Metanephros (tissue), 2 donors: ENCODE results near the gene ADGRB2. TPM values are rescaled to one million over a fixed set of nuclear protein-coding genes. Genes with fewer than 3 reads are reported as not detected.

Experiments used
- small RNA-seq: library from RNA; depleted of rRNA; stranded (forward); fragments of <200 nt; gene quantifications from one replicate; pipeline ENCODE3, GENCODE V24; 2014; ENCODE audit warnings: low replicate concordance
- total RNA-seq: library from RNA; depleted of rRNA; stranded (reverse); fragments of >200 nt; gene quantifications from one replicate; pipeline ENCODE4 v1.2.3, GENCODE V29; 2014

ADGRB2 gene, protein sequence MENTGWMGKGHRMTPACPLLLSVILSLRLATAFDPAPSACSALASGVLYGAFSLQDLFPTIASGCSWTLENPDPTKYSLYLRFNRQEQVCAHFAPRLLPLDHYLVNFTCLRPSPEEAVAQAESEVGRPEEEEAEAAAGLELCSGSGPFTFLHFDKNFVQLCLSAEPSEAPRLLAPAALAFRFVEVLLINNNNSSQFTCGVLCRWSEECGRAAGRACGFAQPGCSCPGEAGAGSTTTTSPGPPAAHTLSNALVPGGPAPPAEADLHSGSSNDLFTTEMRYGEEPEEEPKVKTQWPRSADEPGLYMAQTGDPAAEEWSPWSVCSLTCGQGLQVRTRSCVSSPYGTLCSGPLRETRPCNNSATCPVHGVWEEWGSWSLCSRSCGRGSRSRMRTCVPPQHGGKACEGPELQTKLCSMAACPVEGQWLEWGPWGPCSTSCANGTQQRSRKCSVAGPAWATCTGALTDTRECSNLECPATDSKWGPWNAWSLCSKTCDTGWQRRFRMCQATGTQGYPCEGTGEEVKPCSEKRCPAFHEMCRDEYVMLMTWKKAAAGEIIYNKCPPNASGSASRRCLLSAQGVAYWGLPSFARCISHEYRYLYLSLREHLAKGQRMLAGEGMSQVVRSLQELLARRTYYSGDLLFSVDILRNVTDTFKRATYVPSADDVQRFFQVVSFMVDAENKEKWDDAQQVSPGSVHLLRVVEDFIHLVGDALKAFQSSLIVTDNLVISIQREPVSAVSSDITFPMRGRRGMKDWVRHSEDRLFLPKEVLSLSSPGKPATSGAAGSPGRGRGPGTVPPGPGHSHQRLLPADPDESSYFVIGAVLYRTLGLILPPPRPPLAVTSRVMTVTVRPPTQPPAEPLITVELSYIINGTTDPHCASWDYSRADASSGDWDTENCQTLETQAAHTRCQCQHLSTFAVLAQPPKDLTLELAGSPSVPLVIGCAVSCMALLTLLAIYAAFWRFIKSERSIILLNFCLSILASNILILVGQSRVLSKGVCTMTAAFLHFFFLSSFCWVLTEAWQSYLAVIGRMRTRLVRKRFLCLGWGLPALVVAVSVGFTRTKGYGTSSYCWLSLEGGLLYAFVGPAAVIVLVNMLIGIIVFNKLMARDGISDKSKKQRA (N-terminal part only)
- 18.9 TPM for total RNA-seq

DNA sequence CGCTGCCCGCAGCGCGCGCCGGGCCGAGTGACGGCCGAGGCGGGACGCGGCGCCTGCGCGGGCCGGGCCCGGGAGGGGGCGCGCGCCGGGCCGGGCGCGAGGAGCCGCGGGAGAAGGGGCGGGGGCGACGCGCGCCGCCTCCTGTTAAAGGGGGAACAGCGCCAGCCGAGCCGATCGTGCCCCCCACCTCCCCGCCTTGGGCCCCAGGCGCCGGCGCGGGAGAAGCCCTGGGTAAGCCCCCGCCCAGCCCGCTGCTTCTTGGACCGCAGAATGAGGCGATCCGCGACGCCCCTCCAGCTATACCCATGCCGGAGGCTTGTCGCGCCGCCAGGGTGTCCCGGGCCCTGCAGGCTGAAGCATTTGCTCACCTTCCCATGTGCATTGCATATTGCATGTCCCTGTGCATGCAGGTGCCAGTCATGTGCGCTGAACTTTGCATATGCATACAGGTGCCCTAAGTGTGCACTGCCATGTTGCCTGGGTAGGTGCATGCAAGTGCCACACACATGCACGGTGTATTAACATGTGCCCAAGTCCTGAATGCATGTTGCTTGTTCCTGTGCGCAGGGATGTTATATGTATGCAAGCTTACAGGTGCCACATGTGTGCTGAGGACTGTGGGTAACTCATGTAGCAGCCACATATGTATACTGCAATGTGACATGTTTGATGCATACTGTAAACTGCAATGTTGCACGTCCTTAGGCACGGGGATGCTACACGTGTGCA, at the start of gene ADGRB2:
Gene ADGRB2 (minus strand): TSS at position 29 of the 729 bp plus-strand sequence. CDS start 7,119 bp downstream, outside the sequence.

DNA sequence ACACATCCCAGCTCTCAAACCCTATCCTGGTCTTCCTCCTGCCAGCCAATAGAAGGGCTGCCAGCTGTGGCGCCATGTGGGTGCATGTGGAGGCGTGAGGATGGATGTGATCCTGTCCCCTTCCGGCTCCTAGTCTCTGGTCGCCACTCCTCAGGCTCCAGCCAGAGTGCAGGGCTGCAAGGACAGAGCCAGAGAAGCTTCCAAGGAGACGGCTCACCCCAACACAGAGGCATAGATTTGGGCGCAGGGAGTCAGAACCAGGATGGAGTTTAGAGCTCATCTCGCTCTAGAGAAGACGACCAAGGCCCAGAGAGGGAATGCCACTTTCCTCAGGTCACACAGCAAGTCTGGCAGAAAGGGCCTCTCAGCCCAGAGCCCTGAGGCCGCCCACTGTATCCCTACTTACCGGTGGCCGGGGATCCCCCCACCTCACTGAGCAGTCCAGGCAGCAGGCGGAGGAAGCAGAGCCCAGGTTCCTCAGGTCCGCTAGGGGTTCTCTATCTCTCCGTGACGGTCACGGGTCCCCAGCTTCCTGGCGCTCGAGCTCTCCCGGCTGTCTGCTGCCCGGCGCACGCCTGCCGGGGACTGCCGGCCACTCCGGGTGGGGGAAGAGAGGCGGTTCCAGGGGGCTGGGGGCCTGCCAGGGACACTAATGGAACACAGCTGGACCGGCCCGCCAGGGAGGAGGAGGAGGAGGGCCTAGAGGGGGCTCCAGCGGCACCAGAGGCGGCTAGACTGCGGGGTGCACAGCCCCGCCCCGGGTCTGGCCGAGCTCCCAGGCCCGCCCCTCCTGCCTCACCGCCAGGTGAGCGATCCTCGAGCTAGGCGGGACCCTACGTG, 60.5 kb downstream of the ADGRB2 start, which contains the start of gene COL16A1:
Gene COL16A1 (minus strand): TSS at position 587 of the 840 bp plus-strand sequence. CDS start 1,824 bp downstream, outside the sequence.

Small RNAs within 50 kb of the gene (small RNA-seq; reads per million reads assigned to genes)
- not detected for gene MIR4254

Other genes with a start within 250 kb of the ADGRB2 start
- 96.1 TPM for gene TINAGL1, start 187.8 kb downstream of the ADGRB2 start, total RNA-seq
- 0.35 TPM for gene HCRTR1, start 146.7 kb downstream of the ADGRB2 start, total RNA-seq
- 76.0 TPM for gene PEF1, start 119.5 kb downstream of the ADGRB2 start, total RNA-seq
- 113 TPM for gene COL16A1, start 60.3 kb downstream of the ADGRB2 start, total RNA-seq
- 0.76 TPM for gene SPOCD1, start 51.7 kb upstream of the ADGRB2 start, total RNA-seq
- 251 TPM for gene PTP4A2, start 174.0 kb upstream of the ADGRB2 start, total RNA-seq
- 133 TPM for gene KHDRBS1, start 249.5 kb upstream of the ADGRB2 start, total RNA-seq